Ishikawa (cell line): ENCODE results near the gene GRID1.

Experiments used
- CEBPB ChIP-seq: IDR thresholded peaks from 2 replicates; pipeline ENCODE4 v1.6.1; 2012
- CREB1 ChIP-seq: IDR thresholded peaks from 2 replicates; pipeline ENCODE4 v1.6.1; 2012; ENCODE audit warnings: low read depth
- EGR1 ChIP-seq: IDR thresholded peaks from 2 replicates; pipeline ENCODE4 v1.6.1; 2012
- EP300 ChIP-seq: IDR thresholded peaks from 2 replicates; pipeline ENCODE4 v1.6.1; 2012; ENCODE audit warnings: borderline replicate concordance
- FOXM1 ChIP-seq: IDR thresholded peaks from 2 replicates; pipeline ENCODE4 v1.6.1; 2012; ENCODE audit warnings: low read depth, borderline replicate concordance
- NFIC ChIP-seq: IDR thresholded peaks from 2 replicates; pipeline ENCODE4 v1.6.1; 2012
- RAD21 ChIP-seq: IDR thresholded peaks from 2 replicates; pipeline ENCODE4 v1.6.1; 2012; ENCODE audit warnings: low read depth
- TAF1 ChIP-seq: IDR thresholded peaks from 2 replicates; pipeline ENCODE4 v1.6.1; 2012; ENCODE audit warnings: low read depth, mild to moderate bottlenecking
- TCF12 ChIP-seq: IDR thresholded peaks from 2 replicates; pipeline ENCODE4 v1.6.1; 2012; ENCODE audit warnings: low read depth
- TEAD4 ChIP-seq: IDR thresholded peaks from 2 replicates; pipeline ENCODE4 v1.6.1; 2012
- YY1 ChIP-seq: IDR thresholded peaks from 2 replicates; pipeline ENCODE4 v1.6.1; 2012; ENCODE audit warnings: low read depth
- ZBTB7A ChIP-seq: IDR thresholded peaks from 2 replicates; pipeline ENCODE4 v1.6.1; 2012; ENCODE audit warnings: low read depth
- TF ChIP-seq, protein P1 (sequence below): IDR thresholded peaks from 2 replicates; pipeline ENCODE4 v1.6.1; 2012; ENCODE audit warnings: low read depth, mild to moderate bottlenecking
- TF ChIP-seq, protein P2 (sequence below): IDR thresholded peaks from 2 replicates; pipeline ENCODE4 v1.6.1; 2012
- TF ChIP-seq, protein P3 (sequence below): IDR thresholded peaks from 2 replicates; pipeline ENCODE4 v1.6.1; 2012

GRID1 gene

DNA sequence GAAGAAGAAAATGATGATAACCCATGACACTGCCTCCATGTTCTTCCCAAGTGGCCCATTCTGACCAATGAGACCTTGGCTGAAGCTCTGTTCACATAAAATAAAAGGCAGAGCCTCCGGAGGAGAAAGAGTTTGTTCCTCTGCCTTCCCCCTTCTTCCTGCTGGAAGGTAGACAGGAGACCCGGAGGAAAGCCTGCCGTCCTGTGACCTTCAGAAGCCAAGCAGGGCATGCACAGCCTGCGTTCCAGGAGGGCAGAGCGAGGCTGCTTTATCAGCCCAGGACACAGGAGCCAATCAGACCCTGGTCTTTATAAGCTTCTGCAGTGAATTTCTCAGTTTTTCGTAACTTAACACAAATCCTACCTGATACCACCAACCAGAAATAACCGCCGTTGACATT, 8.6 kb upstream of the GRID1 start:
- TF ChIP-seq NFIC (no peak), CEBPB (no peak), TCF12 (no peak), YY1 (no peak), FOXM1 (no peak), CREB1 (no peak), TEAD4 (no peak)
- TF ChIP-seq, protein P1, sequence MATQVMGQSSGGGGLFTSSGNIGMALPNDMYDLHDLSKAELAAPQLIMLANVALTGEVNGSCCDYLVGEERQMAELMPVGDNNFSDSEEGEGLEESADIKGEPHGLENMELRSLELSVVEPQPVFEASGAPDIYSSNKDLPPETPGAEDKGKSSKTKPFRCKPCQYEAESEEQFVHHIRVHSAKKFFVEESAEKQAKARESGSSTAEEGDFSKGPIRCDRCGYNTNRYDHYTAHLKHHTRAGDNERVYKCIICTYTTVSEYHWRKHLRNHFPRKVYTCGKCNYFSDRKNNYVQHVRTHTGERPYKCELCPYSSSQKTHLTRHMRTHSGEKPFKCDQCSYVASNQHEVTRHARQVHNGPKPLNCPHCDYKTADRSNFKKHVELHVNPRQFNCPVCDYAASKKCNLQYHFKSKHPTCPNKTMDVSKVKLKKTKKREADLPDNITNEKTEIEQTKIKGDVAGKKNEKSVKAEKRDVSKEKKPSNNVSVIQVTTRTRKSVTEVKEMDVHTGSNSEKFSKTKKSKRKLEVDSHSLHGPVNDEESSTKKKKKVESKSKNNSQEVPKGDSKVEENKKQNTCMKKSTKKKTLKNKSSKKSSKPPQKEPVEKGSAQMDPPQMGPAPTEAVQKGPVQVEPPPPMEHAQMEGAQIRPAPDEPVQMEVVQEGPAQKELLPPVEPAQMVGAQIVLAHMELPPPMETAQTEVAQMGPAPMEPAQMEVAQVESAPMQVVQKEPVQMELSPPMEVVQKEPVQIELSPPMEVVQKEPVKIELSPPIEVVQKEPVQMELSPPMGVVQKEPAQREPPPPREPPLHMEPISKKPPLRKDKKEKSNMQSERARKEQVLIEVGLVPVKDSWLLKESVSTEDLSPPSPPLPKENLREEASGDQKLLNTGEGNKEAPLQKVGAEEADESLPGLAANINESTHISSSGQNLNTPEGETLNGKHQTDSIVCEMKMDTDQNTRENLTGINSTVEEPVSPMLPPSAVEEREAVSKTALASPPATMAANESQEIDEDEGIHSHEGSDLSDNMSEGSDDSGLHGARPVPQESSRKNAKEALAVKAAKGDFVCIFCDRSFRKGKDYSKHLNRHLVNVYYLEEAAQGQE = no peak
- TF ChIP-seq, protein P2, sequence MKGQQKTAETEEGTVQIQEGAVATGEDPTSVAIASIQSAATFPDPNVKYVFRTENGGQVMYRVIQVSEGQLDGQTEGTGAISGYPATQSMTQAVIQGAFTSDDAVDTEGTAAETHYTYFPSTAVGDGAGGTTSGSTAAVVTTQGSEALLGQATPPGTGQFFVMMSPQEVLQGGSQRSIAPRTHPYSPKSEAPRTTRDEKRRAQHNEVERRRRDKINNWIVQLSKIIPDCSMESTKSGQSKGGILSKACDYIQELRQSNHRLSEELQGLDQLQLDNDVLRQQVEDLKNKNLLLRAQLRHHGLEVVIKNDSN = no peak

DNA sequence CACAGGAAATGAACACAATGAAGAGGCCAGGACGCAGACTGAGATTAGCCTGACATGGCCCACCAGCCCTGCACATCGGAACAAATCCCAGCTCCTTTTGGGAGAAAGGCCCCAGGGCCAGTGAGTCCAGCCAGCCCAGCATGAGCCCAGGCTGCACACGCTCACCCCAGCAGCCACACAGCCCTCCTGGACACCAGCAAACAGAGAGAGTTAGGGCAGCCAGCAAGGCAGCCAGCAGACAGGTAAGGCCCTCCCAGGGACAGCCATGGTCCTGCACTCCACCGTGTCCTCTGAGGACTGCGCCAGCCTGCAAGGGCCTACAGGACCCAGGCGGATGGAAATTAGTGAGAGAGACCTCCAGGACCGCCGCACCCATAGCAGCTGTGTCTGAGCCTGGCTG, 8.1 kb upstream of the GRID1 start:
- TF ChIP-seq TCF12 (no peak), EGR1 (no peak), TEAD4 (no peak), CREB1 (no peak), NFIC (no peak), ZBTB7A (no peak), FOXM1 (no peak), CEBPB (no peak), TAF1 (no peak), EP300 (no peak), YY1 (no peak), RAD21 (no peak)
- TF ChIP-seq, protein P3, sequence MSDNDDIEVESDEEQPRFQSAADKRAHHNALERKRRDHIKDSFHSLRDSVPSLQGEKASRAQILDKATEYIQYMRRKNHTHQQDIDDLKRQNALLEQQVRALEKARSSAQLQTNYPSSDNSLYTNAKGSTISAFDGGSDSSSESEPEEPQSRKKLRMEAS = no peak
- TF ChIP-seq, protein P1 = no peak
- TF ChIP-seq, protein P2 = no peak

DNA sequence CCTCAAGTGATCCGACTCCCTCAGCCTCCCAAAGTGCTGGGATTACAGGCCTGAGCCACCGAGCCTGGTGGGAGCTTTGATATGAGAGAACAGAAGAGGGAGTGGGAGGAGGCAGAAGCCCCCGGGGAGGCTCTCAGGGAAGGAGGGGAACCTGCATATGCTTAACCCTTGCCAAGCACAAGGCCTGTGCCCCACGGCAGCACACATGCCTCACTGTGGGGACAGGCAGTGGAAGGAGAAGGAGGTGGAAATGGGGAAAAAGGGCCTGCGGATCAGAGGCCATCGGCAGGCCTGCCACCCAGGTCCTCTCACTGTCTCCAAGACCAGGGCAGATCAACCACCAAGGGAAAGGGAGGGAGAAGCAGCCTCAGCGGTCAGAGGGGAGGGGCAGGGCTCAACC, 7.2 kb upstream of the GRID1 start:
- TF ChIP-seq NFIC (no peak), TAF1 (no peak), YY1 (no peak), FOXM1 (no peak), EGR1 (no peak), ZBTB7A (no peak), RAD21 (no peak), CEBPB (no peak), TEAD4 (no peak), EP300 (no peak)
- TF ChIP-seq, protein P1 = no peak
- TF ChIP-seq, protein P3 = no peak
- TF ChIP-seq, protein P2 = no peak

DNA sequence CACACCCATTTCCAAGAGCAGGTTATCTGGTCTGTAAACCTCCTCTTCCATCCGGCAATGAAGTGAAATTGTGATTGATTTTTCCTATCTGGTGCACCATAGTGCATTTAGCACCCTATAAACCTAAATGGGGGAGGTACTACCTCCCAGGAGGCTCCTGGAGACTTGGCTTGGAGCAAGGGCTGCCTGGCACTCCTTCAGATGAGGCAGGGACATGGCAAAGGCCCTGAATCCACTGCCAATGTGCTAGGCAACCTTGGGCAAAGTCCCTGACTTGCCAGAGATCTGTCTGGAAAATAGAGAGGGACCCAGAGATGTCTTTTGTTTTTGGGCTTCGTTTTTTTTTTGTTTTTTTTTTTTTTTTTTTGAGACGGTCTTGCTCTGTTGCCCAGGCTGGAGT, 6.7 kb upstream of the GRID1 start:
- TF ChIP-seq CEBPB (no peak), TCF12 (no peak), EGR1 (no peak), FOXM1 (no peak), TEAD4 (no peak), NFIC (no peak), EP300 (no peak), TAF1 (no peak), RAD21 (no peak), CREB1 (no peak), ZBTB7A (no peak)
- TF ChIP-seq, protein P2 = no peak
- TF ChIP-seq, protein P1 = no peak
- TF ChIP-seq, protein P3 = no peak
